ENCODE measurements around the gene RPL13A.

The RPL13A gene

GRCh38 chr19:49534632-49535385 lies 47.4 kb downstream of the RPL13A start:
- DNase-seq (ENCODE audit: low spot score): no peak
- in situ Hi-C loops (cut with MboI; ENCODE audit: low pct_unique_long_range_greater_than_20kb, low sequenced_read_pairs, unreplicated experiment): no loop called here
- TF ChIP-seq, protein P1, sequence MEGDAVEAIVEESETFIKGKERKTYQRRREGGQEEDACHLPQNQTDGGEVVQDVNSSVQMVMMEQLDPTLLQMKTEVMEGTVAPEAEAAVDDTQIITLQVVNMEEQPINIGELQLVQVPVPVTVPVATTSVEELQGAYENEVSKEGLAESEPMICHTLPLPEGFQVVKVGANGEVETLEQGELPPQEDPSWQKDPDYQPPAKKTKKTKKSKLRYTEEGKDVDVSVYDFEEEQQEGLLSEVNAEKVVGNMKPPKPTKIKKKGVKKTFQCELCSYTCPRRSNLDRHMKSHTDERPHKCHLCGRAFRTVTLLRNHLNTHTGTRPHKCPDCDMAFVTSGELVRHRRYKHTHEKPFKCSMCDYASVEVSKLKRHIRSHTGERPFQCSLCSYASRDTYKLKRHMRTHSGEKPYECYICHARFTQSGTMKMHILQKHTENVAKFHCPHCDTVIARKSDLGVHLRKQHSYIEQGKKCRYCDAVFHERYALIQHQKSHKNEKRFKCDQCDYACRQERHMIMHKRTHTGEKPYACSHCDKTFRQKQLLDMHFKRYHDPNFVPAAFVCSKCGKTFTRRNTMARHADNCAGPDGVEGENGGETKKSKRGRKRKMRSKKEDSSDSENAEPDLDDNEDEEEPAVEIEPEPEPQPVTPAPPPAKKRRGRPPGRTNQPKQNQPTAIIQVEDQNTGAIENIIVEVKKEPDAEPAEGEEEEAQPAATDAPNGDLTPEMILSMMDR (IDR thresholded peaks at IDR 0.05; ENCODE audit: extremely low read depth, insufficient read depth, missing control alignments): no peak

GRCh38 chr19:49536921-49537462 lies 49.6 kb downstream of the RPL13A start:
- DNase-seq (ENCODE audit: low spot score): no peak
- TF ChIP-seq, protein P1 (IDR thresholded peaks at IDR 0.05; ENCODE audit: extremely low read depth, insufficient read depth, missing control alignments): no peak
- in situ Hi-C loops (cut with MboI; ENCODE audit: low pct_unique_long_range_greater_than_20kb, low sequenced_read_pairs, unreplicated experiment): no loop called here

DNA sequence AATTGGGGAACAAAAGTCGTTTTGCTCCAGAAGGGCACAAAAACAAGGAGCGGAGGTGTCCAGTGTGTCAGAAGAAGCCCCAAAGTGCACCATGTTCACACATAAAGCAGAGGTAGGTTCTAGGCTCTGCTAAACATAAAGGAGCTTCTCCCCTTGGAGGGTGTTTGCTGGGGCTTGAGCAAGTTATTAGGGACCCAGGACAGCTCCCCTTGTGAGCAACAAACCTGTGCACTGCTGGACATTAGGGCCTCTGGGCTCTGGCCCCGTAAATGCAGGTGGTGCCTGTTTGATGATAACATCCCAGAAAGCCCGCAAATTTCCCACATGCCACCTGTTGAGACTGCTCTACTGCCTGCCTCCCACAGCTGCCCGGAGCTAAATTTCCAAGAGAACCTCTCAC lies 51.2 kb downstream of the RPL13A start:
- no peak for DNase-seq (ENCODE audit: low spot score)
- in situ Hi-C loops (cut with MboI; ENCODE audit: low pct_unique_long_range_greater_than_20kb, low sequenced_read_pairs, unreplicated experiment): no loop called here
- TF ChIP-seq, protein P1 (IDR thresholded peaks at IDR 0.05; ENCODE audit: extremely low read depth, insufficient read depth, missing control alignments): no peak

- no peak for DNase-seq (ENCODE audit: low spot score)
- TF ChIP-seq, protein P1 (IDR thresholded peaks at IDR 0.05; ENCODE audit: extremely low read depth, insufficient read depth, missing control alignments): no peak
- in situ Hi-C loops (cut with MboI; ENCODE audit: low pct_unique_long_range_greater_than_20kb, low sequenced_read_pairs, unreplicated experiment): no loop called here
Observed at GRCh38 chr19:49539192-49539952, 52.0 kb downstream of the RPL13A start.

Data from GM13977 (cell line).